Measurements from ENCODE around the gene TARDBP. TPM values are rescaled to one million over a fixed set of nuclear protein-coding genes. Genes with fewer than 3 reads are reported as not detected.
A peak's percentile ranks its signal among the peaks of the same experiment; 100 is the strongest.

The TARDBP gene
- total and polyA plus RNA-seq, 2 donors from 2014 or later: 103 to 140 TPM

DNA sequence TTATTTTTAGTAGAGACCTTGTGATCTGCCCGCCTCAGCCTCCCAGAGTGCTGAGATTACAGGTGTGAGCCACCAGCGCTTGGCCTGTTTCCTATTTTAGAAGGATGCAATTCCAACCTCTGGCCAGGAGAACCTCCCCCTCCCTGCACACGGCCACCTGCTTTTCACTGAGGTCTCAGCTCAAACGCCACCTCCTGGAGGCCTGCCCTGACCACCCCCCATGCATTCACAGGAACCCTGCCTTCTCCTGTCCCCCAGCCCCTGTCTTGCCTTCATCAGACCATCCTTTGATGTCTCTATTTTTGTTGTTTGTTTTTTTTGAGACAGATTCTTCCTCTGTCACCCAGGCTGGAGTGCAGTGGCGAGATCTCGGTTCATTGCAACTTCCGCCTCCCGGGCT lies 45.0 kb downstream of the TARDBP start:
- Histone ChIP-seq H3K4me1 (ENCODE audit: control insufficient read depth in 2 of 3, insufficient read depth in 2 of 3, low read depth in 1 of 3, low read length in 3 of 3) (peaks cover 0 to 11% (median 4%) of the 10 kb centered on the region in 3 donors), H3K27ac (ENCODE audit: low read depth in 2 of 2, low read length in 2 of 2) (no peak overlapping the region), H3K4me3 (ENCODE audit: low read length in 3 of 3) (no peak overlapping the region), H3K9ac (ENCODE audit: low read length in 3 of 3) (no peak overlapping the region), H3K27me3 (ENCODE audit: control insufficient read depth, insufficient read depth, low read length) (no peaks in the 10 kb centered on the region), H3K9me3 (ENCODE audit: control insufficient read depth in 2 of 3, insufficient read depth in 1 of 3, low read length in 3 of 3) (no peaks in the 10 kb centered on the region), H3K36me3 (ENCODE audit: control insufficient read depth in 2 of 3, insufficient read depth in 3 of 3, low read length in 3 of 3) (peaks cover 0 to 4% (median 3%) of the 10 kb centered on the region in 3 donors)
- FAIRE-seq (no peak), DNase-seq (no peak)
- intact Hi-C loops (cut with DNase I): no loop called here
- TF ChIP-seq, protein P1, sequence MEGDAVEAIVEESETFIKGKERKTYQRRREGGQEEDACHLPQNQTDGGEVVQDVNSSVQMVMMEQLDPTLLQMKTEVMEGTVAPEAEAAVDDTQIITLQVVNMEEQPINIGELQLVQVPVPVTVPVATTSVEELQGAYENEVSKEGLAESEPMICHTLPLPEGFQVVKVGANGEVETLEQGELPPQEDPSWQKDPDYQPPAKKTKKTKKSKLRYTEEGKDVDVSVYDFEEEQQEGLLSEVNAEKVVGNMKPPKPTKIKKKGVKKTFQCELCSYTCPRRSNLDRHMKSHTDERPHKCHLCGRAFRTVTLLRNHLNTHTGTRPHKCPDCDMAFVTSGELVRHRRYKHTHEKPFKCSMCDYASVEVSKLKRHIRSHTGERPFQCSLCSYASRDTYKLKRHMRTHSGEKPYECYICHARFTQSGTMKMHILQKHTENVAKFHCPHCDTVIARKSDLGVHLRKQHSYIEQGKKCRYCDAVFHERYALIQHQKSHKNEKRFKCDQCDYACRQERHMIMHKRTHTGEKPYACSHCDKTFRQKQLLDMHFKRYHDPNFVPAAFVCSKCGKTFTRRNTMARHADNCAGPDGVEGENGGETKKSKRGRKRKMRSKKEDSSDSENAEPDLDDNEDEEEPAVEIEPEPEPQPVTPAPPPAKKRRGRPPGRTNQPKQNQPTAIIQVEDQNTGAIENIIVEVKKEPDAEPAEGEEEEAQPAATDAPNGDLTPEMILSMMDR (IDR thresholded peaks at IDR 0.05; ENCODE audit: borderline replicate concordance, extremely low read depth, insufficient read depth): no peak

DNA sequence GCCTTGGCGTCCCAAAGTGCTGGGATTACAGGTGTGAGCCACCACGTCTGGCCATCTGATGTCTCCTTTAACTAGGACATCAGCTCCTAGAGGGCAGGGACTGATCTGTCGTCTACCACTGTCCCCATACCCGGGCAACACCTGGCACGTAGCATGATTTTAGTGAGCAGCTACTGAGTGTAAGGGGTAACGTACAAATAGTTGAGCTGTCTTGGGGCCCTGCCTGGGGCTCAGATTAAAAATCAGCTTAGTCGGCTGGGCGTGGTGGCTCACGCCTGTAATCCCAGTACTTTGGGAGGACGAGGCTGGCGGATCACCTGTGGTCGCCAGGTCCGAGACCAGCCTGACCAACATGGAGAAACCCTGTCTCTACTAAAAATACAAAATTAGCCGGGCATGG lies 45.6 kb downstream of the TARDBP start:
- TF ChIP-seq, protein P1 (IDR thresholded peaks at IDR 0.05; ENCODE audit: borderline replicate concordance, extremely low read depth, insufficient read depth): no peak
- Histone ChIP-seq H3K9me3 (ENCODE audit: control insufficient read depth in 2 of 3, insufficient read depth in 1 of 3, low read length in 3 of 3) (no peaks in the 10 kb centered on the region), H3K27ac (ENCODE audit: low read depth in 2 of 2, low read length in 2 of 2) (no peak overlapping the region), H3K9ac (ENCODE audit: low read length in 3 of 3) (no peak overlapping the region), H3K4me3 (ENCODE audit: low read length in 3 of 3) (no peak overlapping the region), H3K36me3 (ENCODE audit: control insufficient read depth in 2 of 3, insufficient read depth in 3 of 3, low read length in 3 of 3) (peaks cover 0 to 4% (median 3%) of the 10 kb centered on the region in 3 donors), H3K27me3 (ENCODE audit: control insufficient read depth, insufficient read depth, low read length) (no peaks in the 10 kb centered on the region), H3K4me1 (ENCODE audit: control insufficient read depth in 2 of 3, insufficient read depth in 2 of 3, low read depth in 1 of 3, low read length in 3 of 3) (peaks cover 0 to 11% (median 4%) of the 10 kb centered on the region in 3 donors)
- DNase-seq (peak in 1 of 5 donors; percentile 32), FAIRE-seq (no peak)
- intact Hi-C loops (cut with DNase I): no loop called here

DNA sequence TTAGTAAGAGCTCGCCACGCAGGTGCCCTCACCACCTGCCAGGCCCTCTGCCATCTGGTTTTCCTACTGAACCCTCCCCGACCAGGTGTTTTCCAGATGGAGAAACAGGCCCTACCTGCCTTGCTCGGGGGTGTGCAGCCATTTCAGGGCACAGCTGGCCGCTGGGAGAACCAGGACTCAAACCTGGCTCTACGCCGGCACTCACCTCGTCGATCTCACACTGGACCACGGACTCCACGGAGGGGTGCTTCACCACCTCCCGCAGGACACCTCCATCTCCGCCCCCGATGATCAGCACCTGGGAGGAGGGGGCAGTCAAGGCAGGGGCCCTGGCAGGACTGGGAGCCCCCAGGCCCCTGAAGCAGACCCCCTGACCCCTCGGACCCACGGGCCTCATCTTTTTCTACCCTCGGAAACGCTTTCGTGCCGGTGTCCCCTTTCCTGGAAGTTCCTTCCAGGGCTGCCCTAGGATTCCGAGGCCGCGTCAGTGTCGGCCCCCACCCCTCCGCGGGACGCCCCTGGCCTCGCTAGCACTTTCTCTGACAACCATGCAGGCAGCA lies 46.2 kb downstream of the TARDBP start:
- Histone ChIP-seq H3K36me3 (ENCODE audit: control insufficient read depth in 2 of 3, insufficient read depth in 3 of 3, low read length in 3 of 3) (peaks cover 0 to 4% (median 3%) of the 10 kb centered on the region in 3 donors), H3K9me3 (ENCODE audit: control insufficient read depth in 2 of 3, insufficient read depth in 1 of 3, low read length in 3 of 3) (no peaks in the 10 kb centered on the region), H3K4me3 (ENCODE audit: low read length in 3 of 3) (peak overlapping the region in 2 of 3 donors; percentile 64 to 73), H3K27me3 (ENCODE audit: control insufficient read depth, insufficient read depth, low read length) (no peaks in the 10 kb centered on the region), H3K4me1 (ENCODE audit: control insufficient read depth in 2 of 3, insufficient read depth in 2 of 3, low read depth in 1 of 3, low read length in 3 of 3) (peaks cover 0 to 11% (median 4%) of the 10 kb centered on the region in 3 donors), H3K27ac (ENCODE audit: low read depth in 2 of 2, low read length in 2 of 2) (no peak overlapping the region), H3K9ac (ENCODE audit: low read length in 3 of 3) (peak overlapping the region in 1 of 3 donors; percentile 56)
- no peak for FAIRE-seq
- TF ChIP-seq, protein P1 (IDR thresholded peaks at IDR 0.05; ENCODE audit: borderline replicate concordance, extremely low read depth, insufficient read depth): no peak
- peak in 1 of 5 donors; percentile 41 for DNase-seq
- intact Hi-C loops (cut with DNase I): no loop called here

Data from kidney (tissue), 14 donors.